Measurements from ENCODE around the gene OR6V1.

Gene OR6V1

GRCh38 chr7:143042159-143042789 lies 9.9 kb upstream of the OR6V1 start:
- FAIRE-seq, result no peak
- no peak for TF ChIP-seq TAF1 (IDR thresholded peaks at IDR 0.05; ENCODE audit: low read depth, low read length)
- no peak for TF ChIP-seq POU2F2 (IDR thresholded peaks at IDR 0.05; ENCODE audit: low read depth, low read length)
- no peak for TF ChIP-seq POLR2AphosphoS5 (IDR thresholded peaks at IDR 0.05; ENCODE audit: low read depth, low read length)
- TF ChIP-seq SPI1 (IDR thresholded peaks at IDR 0.05; ENCODE audit: low read depth, low read length), result no peak
- no peak for DNase-seq (ENCODE audit: insufficient read length, low spot score)

DNA sequence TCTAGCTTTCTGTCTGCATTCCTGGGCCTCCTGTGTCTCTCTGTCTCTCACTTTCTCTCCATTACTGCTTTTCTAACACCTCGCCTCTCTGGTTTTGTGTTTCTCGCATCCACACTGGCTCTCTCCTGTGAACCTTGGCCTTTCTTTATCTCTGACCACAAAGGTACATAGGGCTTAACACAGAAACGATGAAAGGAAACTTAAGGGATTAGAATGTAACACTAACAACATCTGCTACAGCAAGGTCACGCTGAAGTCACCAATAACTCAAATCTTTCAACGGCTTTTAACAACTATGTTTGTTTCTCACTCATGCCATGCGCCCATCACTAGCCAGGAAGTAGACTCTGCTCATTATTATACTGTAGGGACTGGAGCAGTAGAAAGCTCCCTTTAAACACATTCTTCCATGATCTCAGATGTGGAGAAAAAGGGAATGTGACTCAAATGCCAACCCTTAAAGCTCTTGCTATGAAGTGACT lies 9.3 kb upstream of the OR6V1 start:
- TF ChIP-seq PAX5 (IDR thresholded peaks at IDR 0.05; ENCODE audit: insufficient read depth, low read length, severe bottlenecking), result no peak
- TF ChIP-seq SPI1 (IDR thresholded peaks at IDR 0.05; ENCODE audit: low read depth, low read length), result peak; percentile 83
- TF ChIP-seq POU2F2 (IDR thresholded peaks at IDR 0.05; ENCODE audit: low read depth, low read length), result no peak
- no peak for TF ChIP-seq TAF1 (IDR thresholded peaks at IDR 0.05; ENCODE audit: low read depth, low read length)
- no peak for TF ChIP-seq POLR2A (IDR thresholded peaks at IDR 0.05; ENCODE audit: low read depth, low read length)
- no peak for TF ChIP-seq POLR2AphosphoS5 (IDR thresholded peaks at IDR 0.05; ENCODE audit: low read depth, low read length)
- FAIRE-seq, result peak; percentile 60
- no peak for DNase-seq (ENCODE audit: insufficient read length, low spot score)

DNA sequence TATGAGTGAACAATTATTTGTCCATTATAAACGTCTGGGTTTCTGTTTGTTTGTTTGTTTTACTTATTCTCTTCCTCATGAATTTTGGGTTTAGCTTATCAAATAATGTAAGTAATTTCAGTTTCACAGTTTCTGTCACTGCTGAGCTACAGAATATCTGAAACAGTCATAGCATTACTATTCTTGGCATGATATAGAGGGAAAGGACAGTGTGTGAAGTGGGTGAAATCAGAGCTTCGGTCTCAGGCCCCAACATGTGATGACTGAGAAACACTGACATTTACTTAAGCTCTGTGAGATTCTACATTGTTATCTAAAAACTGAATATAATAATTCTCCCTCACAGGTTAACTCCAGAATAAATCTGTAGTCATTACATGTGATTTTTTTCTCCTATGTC lies 8.8 kb upstream of the OR6V1 start:
- TF ChIP-seq POLR2A (IDR thresholded peaks at IDR 0.05; ENCODE audit: low read depth, low read length), result no peak
- no peak for FAIRE-seq
- no peak for DNase-seq (ENCODE audit: insufficient read length, low spot score)

DNA sequence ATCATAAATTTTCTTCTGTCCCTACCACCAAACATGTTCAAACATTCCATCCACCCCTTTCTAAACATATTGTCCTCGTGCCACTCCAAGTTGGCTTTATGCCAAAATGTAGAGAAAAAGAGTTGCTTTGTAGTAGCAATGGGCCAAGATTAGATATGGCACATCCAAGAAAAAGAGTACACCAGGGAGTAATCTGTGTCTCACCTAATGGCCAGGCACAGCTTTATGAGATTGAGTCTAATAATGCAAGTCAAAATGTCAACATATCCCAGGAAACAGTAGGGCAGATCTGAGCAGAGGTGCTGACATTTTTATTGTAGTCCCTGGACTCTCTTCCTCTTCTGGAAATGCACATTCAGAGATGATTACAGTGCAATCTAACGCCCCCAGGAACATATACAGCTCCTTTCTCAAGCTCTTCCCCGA lies 5.7 kb upstream of the OR6V1 start:
- no peak for TF ChIP-seq SPI1 (IDR thresholded peaks at IDR 0.05; ENCODE audit: low read depth, low read length)
- TF ChIP-seq POLR2AphosphoS5 (IDR thresholded peaks at IDR 0.05; ENCODE audit: low read depth, low read length), result no peak
- no peak for TF ChIP-seq PAX5 (IDR thresholded peaks at IDR 0.05; ENCODE audit: insufficient read depth, low read length, severe bottlenecking)
- no peak for TF ChIP-seq POU2F2 (IDR thresholded peaks at IDR 0.05; ENCODE audit: low read depth, low read length)
- TF ChIP-seq POLR2A (IDR thresholded peaks at IDR 0.05; ENCODE audit: low read depth, low read length), result no peak
- TF ChIP-seq TAF1 (IDR thresholded peaks at IDR 0.05; ENCODE audit: low read depth, low read length), result no peak
- DNase-seq (ENCODE audit: insufficient read length, low spot score), result no peak

GRCh38 chr7:143047326-143047725 lies 4.8 kb upstream of the OR6V1 start:
- peak; percentile 40 for TF ChIP-seq SPI1 (IDR thresholded peaks at IDR 0.05; ENCODE audit: low read depth, low read length)
- TF ChIP-seq TAF1 (IDR thresholded peaks at IDR 0.05; ENCODE audit: low read depth, low read length), result no peak
- DNase-seq (ENCODE audit: insufficient read length, low spot score), result no peak
- FAIRE-seq, result no peak

More for the DNA sequence above, 5.7 kb upstream of the OR6V1 start:
- FAIRE-seq, result no peak

DNA sequence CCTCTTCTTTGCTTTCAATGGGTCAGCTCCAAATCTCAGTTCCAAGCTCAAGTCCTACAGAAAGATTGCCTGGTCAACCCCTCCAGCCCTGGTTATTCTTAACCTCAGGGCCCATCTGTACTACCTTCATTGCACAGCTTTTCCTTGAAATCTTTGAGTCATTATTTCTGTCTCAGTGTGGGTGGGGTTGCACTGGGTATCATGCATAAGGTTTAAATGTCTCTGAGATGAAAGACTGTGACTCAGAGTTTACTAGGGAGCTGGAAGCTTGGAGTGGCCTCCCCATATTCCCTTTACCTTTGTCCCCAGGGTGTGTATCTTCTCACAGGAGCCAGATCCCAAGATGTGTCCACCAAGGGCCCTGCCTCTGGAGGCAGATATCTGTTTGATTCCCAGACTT lies 3.3 kb upstream of the OR6V1 start:
- FAIRE-seq (no peak), DNase-seq (ENCODE audit: insufficient read length, low spot score) (no peak)
- TF ChIP-seq POU2F2 (IDR thresholded peaks at IDR 0.05; ENCODE audit: low read depth, low read length), result no peak

- DNase-seq (ENCODE audit: insufficient read length, low spot score), result no peak
- FAIRE-seq, result no peak
- TF ChIP-seq POLR2A (IDR thresholded peaks at IDR 0.05; ENCODE audit: low read depth, low read length), result no peak
- TF ChIP-seq TAF1 (IDR thresholded peaks at IDR 0.05; ENCODE audit: low read depth, low read length), result no peak
- no peak for TF ChIP-seq POU2F2 (IDR thresholded peaks at IDR 0.05; ENCODE audit: low read depth, low read length)
- no peak for TF ChIP-seq PAX5 (IDR thresholded peaks at IDR 0.05; ENCODE audit: insufficient read depth, low read length, severe bottlenecking)
- TF ChIP-seq SPI1 (IDR thresholded peaks at IDR 0.05; ENCODE audit: low read depth, low read length), result no peak
- TF ChIP-seq POLR2AphosphoS5 (IDR thresholded peaks at IDR 0.05; ENCODE audit: low read depth, low read length), result no peak
Measured at GRCh38 chr7:143049362-143049761, 2.8 kb upstream of the OR6V1 start.

DNA sequence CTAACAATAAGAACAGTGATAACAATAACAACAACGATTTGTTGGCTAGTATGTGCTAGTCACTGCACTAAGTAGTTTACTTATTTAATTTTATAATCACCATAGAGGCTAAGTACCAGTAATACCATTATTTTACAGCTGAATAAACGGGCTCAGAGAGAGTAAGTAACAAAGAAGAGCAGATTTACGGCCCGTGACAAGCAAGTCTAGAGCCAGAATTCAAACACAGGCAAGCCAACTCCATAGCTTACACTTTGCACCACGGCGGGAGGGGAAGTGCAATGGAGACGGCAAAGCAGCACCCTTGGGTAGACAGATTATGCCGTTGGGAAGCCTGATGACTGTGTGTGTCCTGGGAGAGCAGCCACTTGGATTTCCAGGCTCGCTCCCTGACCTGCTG lies 1.2 kb upstream of the OR6V1 start:
- FAIRE-seq (no peak), DNase-seq (ENCODE audit: insufficient read length, low spot score) (no peak)
- TF ChIP-seq POU2F2 (IDR thresholded peaks at IDR 0.05; ENCODE audit: low read depth, low read length), result no peak
- no peak for TF ChIP-seq PAX5 (IDR thresholded peaks at IDR 0.05; ENCODE audit: insufficient read depth, low read length, severe bottlenecking)
- no peak for TF ChIP-seq TAF1 (IDR thresholded peaks at IDR 0.05; ENCODE audit: low read depth, low read length)
- TF ChIP-seq POLR2A (IDR thresholded peaks at IDR 0.05; ENCODE audit: low read depth, low read length), result no peak
- no peak for TF ChIP-seq POLR2AphosphoS5 (IDR thresholded peaks at IDR 0.05; ENCODE audit: low read depth, low read length)
- TF ChIP-seq SPI1 (IDR thresholded peaks at IDR 0.05; ENCODE audit: low read depth, low read length), result no peak

DNA sequence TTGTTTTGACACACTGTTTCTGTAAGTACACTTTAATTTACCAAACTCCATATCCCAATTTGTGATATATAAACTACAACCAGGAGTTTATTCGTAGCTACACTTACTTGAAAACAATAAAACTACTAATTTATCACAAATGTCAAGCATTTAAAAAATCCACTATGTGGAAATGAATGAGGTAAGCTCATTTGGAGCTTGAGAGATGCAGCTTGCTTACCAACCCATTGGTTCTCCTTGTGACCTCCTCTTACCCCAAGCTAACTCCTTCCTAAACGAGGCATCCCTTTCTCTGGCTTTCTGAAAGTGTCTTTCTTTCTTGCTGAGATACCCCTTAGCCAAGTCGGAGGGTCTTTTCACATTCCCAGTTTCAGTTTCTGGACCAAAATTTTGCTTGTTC lies 2.5 kb downstream of the OR6V1 start:
- no peak for TF ChIP-seq POLR2AphosphoS5 (IDR thresholded peaks at IDR 0.05; ENCODE audit: low read depth, low read length)
- no peak for TF ChIP-seq POU2F2 (IDR thresholded peaks at IDR 0.05; ENCODE audit: low read depth, low read length)
- TF ChIP-seq PAX5 (IDR thresholded peaks at IDR 0.05; ENCODE audit: insufficient read depth, low read length, severe bottlenecking), result no peak
- TF ChIP-seq TAF1 (IDR thresholded peaks at IDR 0.05; ENCODE audit: low read depth, low read length), result no peak
- TF ChIP-seq SPI1 (IDR thresholded peaks at IDR 0.05; ENCODE audit: low read depth, low read length), result no peak
- TF ChIP-seq POLR2A (IDR thresholded peaks at IDR 0.05; ENCODE audit: low read depth, low read length), result no peak
- DNase-seq (ENCODE audit: insufficient read length, low spot score) (no peak), FAIRE-seq (no peak)

- no peak for DNase-seq (ENCODE audit: insufficient read length, low spot score)
- TF ChIP-seq POLR2AphosphoS5 (IDR thresholded peaks at IDR 0.05; ENCODE audit: low read depth, low read length), result no peak
- no peak for TF ChIP-seq POLR2A (IDR thresholded peaks at IDR 0.05; ENCODE audit: low read depth, low read length)
- no peak for TF ChIP-seq PAX5 (IDR thresholded peaks at IDR 0.05; ENCODE audit: insufficient read depth, low read length, severe bottlenecking)
- no peak for TF ChIP-seq SPI1 (IDR thresholded peaks at IDR 0.05; ENCODE audit: low read depth, low read length)
- TF ChIP-seq POU2F2 (IDR thresholded peaks at IDR 0.05; ENCODE audit: low read depth, low read length), result no peak
- no peak for TF ChIP-seq TAF1 (IDR thresholded peaks at IDR 0.05; ENCODE audit: low read depth, low read length)
- no peak for FAIRE-seq
Measured at GRCh38 chr7:143055754-143056153, 3.6 kb downstream of the OR6V1 start.
